K562 (cell line): ENCODE data around the gene APOL4.
"Not testable (repeated sequence)": the region's sequence is repeated elsewhere in the genome, so short reads cannot be mapped to it uniquely, and the experiment has no call there.

ENCODE experiments used
- CEBPB ChIP-seq: fragments of 450-650 bp; IDR thresholded peaks from 2 replicates; pipeline ENCODE4 v1.6.1; 2016; ENCODE audit warnings: missing genetic modification characterization, missing compliant biosample characterization
- ELF1 ChIP-seq: fragments of 200-800 bp; sonication (Bioruptor generic); IDR thresholded peaks from 2 replicates; pipeline ENCODE4 v1.6.1; 2016; ENCODE audit warnings: missing genetic modification characterization, missing compliant biosample characterization
- MEF2A ChIP-seq: IDR thresholded peaks from 2 replicates; pipeline ENCODE4 v1.6.1; 2011; ENCODE audit warnings: low read depth, mild to moderate bottlenecking, low read length, moderate library complexity; ENCODE audit not compliant: control insufficient read depth
- MYC ChIP-seq, 2 experiments: fragments of 250-450 bp in 1 of 2; sonication (Bioruptor Pico) in 1 of 2; IDR thresholded peaks; 2 replicates each; pipeline versions ENCODE4 v1.5.1 to v1.6.1; 2012 to 2021; ENCODE audit warnings: low read depth in 2 of 2, borderline replicate concordance in 1 of 2, improper control_type of control experiment in 1 of 2, low read length in 1 of 2, mild to moderate bottlenecking in 1 of 2, moderate library complexity in 1 of 2
- TBP ChIP-seq: optimal IDR thresholded peaks from 2 replicates; pipeline ENCODE3; 2011; ENCODE audit warnings: low read depth, low read length, improper control_type of control experiment
- ZNF274 ChIP-seq: IDR thresholded peaks from 2 replicates; pipeline ENCODE4 v1.6.1; 2011; ENCODE audit warnings: low read depth, mild to moderate bottlenecking, low read length, moderate library complexity, borderline replicate concordance
- TF ChIP-seq, protein P1 (sequence below), 3 experiments: IDR thresholded peaks in 2 of 3; conservative IDR thresholded peaks in 1 of 3; 2 replicates each; pipeline ENCODE4 v1.5.1; 2011 to 2012; ENCODE audit warnings: low read length in 3 of 3, mild to moderate bottlenecking in 3 of 3, control low read depth in 2 of 3, improper control_type of control experiment in 1 of 3, inconsistent platforms in 1 of 3, low read depth in 1 of 3, mixed read lengths in 1 of 3, moderate library complexity in 1 of 3; ENCODE audit not compliant: insufficient read depth in 2 of 3

DNA sequence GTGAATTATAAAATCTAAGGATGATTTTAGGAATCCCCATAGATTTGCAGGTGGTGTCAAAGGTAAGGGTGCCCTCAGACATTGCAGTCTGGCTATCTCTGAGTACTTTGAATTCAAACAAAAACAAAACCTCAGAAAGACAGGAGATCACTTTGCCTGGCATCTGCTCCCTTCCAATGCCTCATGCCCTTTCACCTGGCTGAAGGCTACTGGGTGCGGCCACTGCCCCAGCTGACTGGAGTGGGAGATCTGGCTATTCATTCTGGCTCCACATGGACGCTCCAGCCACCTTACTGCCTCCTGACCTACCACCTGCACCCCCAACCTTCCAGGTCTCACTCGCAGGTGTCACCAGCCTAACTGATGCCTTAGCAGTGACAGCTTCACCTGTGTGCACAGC lies 28.0 kb upstream of the APOL4 start:
- TF ChIP-seq, protein P1, sequence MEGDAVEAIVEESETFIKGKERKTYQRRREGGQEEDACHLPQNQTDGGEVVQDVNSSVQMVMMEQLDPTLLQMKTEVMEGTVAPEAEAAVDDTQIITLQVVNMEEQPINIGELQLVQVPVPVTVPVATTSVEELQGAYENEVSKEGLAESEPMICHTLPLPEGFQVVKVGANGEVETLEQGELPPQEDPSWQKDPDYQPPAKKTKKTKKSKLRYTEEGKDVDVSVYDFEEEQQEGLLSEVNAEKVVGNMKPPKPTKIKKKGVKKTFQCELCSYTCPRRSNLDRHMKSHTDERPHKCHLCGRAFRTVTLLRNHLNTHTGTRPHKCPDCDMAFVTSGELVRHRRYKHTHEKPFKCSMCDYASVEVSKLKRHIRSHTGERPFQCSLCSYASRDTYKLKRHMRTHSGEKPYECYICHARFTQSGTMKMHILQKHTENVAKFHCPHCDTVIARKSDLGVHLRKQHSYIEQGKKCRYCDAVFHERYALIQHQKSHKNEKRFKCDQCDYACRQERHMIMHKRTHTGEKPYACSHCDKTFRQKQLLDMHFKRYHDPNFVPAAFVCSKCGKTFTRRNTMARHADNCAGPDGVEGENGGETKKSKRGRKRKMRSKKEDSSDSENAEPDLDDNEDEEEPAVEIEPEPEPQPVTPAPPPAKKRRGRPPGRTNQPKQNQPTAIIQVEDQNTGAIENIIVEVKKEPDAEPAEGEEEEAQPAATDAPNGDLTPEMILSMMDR (IDR thresholded peaks at IDR 0.05 in 2 of 3, conservative IDR thresholded peaks at IDR 0.05 in 1 of 3; ENCODE audit: insufficient read depth in 2 of 3, low read depth in 1 of 3, low read length in 3 of 3): not testable (repeated sequence)
- not testable (repeated sequence) for TF ChIP-seq MEF2A; ELF1 (tag); CEBPB (tag); MYC (IDR thresholded peaks at IDR 0.05; ENCODE audit: low read depth, low read length); MYC (CRISPR knock-in tag; IDR thresholded peaks at IDR 0.05; ENCODE audit: borderline replicate concordance, low read depth); TBP; ZNF274
